Measurements from ENCODE around the gene PIK3C2G.

DNA sequence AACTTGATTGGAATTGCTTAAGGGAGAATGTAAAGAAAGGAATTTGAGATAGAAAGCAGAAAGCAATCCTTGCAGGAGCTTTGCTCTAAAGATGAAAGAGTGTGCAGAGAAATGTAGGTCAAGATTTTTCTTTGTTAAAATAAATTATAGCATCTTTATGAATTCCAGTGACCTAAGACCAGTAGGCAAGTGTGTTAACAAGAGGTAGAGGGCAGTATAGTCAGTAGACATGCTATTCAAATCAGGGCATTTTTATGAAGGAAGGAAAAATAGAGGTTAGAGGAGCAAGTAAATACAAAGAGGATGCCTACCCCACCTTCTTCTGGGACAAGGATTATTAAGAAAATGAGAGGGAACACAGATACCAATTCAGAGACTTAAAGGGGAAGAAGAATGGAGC, 328.0 kb downstream of the PIK3C2G start:
- TF ChIP-seq SRF (IDR thresholded peaks at IDR 0.05; ENCODE audit: low read depth, low read length) (no peak), ZNF781 (CRISPR knock-in tag; IDR thresholded peaks at IDR 0.05; ENCODE audit: borderline replicate concordance, not compliant biosample characterization) (no peak)
- TF ChIP-seq, protein P1, sequence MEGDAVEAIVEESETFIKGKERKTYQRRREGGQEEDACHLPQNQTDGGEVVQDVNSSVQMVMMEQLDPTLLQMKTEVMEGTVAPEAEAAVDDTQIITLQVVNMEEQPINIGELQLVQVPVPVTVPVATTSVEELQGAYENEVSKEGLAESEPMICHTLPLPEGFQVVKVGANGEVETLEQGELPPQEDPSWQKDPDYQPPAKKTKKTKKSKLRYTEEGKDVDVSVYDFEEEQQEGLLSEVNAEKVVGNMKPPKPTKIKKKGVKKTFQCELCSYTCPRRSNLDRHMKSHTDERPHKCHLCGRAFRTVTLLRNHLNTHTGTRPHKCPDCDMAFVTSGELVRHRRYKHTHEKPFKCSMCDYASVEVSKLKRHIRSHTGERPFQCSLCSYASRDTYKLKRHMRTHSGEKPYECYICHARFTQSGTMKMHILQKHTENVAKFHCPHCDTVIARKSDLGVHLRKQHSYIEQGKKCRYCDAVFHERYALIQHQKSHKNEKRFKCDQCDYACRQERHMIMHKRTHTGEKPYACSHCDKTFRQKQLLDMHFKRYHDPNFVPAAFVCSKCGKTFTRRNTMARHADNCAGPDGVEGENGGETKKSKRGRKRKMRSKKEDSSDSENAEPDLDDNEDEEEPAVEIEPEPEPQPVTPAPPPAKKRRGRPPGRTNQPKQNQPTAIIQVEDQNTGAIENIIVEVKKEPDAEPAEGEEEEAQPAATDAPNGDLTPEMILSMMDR (CRISPR knock-in tag; IDR thresholded peaks at IDR 0.05) = no peak
- TF ChIP-seq, protein P2, sequence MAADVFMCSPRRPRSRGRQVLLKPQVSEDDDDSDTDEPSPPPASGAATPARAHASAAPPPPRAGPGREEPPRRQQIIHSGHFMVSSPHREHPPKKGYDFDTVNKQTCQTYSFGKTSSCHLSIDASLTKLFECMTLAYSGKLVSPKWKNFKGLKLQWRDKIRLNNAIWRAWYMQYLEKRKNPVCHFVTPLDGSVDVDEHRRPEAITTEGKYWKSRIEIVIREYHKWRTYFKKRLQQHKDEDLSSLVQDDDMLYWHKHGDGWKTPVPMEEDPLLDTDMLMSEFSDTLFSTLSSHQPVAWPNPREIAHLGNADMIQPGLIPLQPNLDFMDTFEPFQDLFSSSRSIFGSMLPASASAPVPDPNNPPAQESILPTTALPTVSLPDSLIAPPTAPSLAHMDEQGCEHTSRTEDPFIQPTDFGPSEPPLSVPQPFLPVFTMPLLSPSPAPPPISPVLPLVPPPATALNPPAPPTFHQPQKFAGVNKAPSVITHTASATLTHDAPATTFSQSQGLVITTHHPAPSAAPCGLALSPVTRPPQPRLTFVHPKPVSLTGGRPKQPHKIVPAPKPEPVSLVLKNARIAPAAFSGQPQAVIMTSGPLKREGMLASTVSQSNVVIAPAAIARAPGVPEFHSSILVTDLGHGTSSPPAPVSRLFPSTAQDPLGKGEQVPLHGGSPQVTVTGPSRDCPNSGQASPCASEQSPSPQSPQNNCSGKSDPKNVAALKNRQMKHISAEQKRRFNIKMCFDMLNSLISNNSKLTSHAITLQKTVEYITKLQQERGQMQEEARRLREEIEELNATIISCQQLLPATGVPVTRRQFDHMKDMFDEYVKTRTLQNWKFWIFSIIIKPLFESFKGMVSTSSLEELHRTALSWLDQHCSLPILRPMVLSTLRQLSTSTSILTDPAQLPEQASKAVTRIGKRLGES (CRISPR knock-in tag; IDR thresholded peaks at IDR 0.05; ENCODE audit: borderline replicate concordance) = no peak
